OCI-LY1 (cell line): Measurements from ENCODE around the gene LRP1.

Experiments used
- CTCF ChIP-seq: fragments of 200-600 bp; sonication (generic), shearing (Covaris generic); IDR thresholded peaks from 2 replicates; pipeline ENCODE4 v1.5.1; 2017; ENCODE audit warnings: mild to moderate bottlenecking, antibody characterized with exemption, low read length, moderate library complexity, mixed read lengths
- EZH2 ChIP-seq: fragments of 200-600 bp; sonication (generic), shearing (Covaris generic); IDR thresholded peaks from 2 replicates; pipeline ENCODE4 v1.8.0; 2017; ENCODE audit warnings: borderline replicate concordance, mixed run types, mild to moderate bottlenecking, antibody characterized with exemption, low read length, moderate library complexity, mixed read lengths

- TF ChIP-seq CTCF: no peak
- TF ChIP-seq EZH2: no peak
Measured at GRCh38 chr12:57110104-57111030, 17.9 kb upstream of the LRP1 start.
